ENCODE results near the gene RIPK3. TPM values are rescaled to one million over a fixed set of nuclear protein-coding genes. Genes with fewer than 3 reads are reported as not detected.
"Not testable (repeated sequence)": the region's sequence is repeated elsewhere in the genome, so short reads cannot be mapped to it uniquely, and the experiment has no call there.

The RIPK3 gene
- total and polyA plus RNA-seq, 2 experiments from 2014 or later = 0.32 to 1.5 TPM

DNA sequence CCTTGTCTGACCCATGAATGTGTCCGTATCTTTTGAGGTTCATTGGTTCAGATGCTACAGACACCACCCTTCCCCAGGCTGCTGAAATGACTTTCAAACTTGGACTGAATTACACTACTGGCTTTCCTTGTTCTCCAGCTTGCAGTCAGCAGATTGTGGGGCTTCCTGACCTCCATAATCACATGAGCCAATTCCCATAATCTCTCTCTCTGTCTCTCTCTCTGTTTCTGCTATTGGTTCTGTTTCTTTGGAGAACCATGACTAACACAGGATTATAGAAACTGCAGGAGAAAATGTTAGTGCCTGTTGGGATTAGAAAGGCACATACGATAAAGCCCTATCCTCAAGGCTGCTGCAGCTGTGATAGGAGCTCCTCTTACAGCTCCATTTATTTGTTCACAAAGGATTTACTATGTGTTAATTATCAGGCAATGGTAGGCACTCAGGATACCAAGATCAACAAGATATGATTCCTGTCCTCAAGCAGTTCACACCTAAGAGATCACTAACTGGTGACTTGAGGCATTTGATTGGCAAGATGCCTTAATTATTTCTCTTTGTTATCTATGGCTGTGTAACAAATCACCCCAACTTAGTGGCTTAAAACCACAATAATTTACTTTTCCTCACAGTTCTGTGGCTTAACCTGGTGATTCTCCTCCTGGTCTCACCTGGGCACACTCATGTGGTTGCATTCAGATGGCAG, 48.8 kb upstream of the RIPK3 start:
- no peak for ATAC-seq
- H3F3A ChIP-seq (replicated peaks; ENCODE audit: low read depth) = 0 out of 2 replicates have a peak, but pooled peaks cover 4% of the 10 kb centered on the region
- no peaks in the 10 kb centered on the region for H3K36me3 ChIP-seq (ENCODE audit: insufficient read depth)
- no peaks in the 10 kb centered on the region for H3K9me2 ChIP-seq (ENCODE audit: insufficient read depth)
- no peaks in the 10 kb centered on the region for H3K79me2 ChIP-seq (replicated peaks; ENCODE audit: insufficient read depth)
- H3K4me3 ChIP-seq = no peak overlapping the region
- Mint-ChIP-seq H3K27ac (no peak overlapping the region), H3K4me3 (no peak overlapping the region), H3K4me1 (peaks cover 16% of the 10 kb centered on the region), H3K36me3 (ENCODE audit: low read depth) (no peaks in the 10 kb centered on the region), H3K9me3 (no peaks in the 10 kb centered on the region), H3K27me3 (ENCODE audit: insufficient read depth, low read depth, poor library complexity) (peaks cover 2% of the 10 kb centered on the region)
- TF ChIP-seq NANOG (IDR thresholded peaks at IDR 0.05; ENCODE audit: borderline replicate concordance) (no peak), CREB1 (CRISPR knock-in tag; IDR thresholded peaks at IDR 0.05; ENCODE audit: low read depth) (no peak), STAT1 (IDR thresholded peaks at IDR 0.05; ENCODE audit: unreplicated experiment) (no peak), JUNB (IDR thresholded peaks at IDR 0.05; ENCODE audit: unreplicated experiment) (no peak), POLR2AphosphoS5 (IDR thresholded peaks at IDR 0.05; ENCODE audit: low read depth) (no peak)
- TF ChIP-seq, protein P1, sequence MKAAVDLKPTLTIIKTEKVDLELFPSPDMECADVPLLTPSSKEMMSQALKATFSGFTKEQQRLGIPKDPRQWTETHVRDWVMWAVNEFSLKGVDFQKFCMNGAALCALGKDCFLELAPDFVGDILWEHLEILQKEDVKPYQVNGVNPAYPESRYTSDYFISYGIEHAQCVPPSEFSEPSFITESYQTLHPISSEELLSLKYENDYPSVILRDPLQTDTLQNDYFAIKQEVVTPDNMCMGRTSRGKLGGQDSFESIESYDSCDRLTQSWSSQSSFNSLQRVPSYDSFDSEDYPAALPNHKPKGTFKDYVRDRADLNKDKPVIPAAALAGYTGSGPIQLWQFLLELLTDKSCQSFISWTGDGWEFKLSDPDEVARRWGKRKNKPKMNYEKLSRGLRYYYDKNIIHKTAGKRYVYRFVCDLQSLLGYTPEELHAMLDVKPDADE (IDR thresholded peaks at IDR 0.05) = no peak
- peaks cover 16% of the 10 kb centered on the region; the same call in 1 of the 2 replicates for H3K4me1 ChIP-seq (ENCODE audit: insufficient read depth)
- no peaks in the 10 kb centered on the region for H3K27me3 ChIP-seq (ENCODE audit: insufficient read depth)
- no peak overlapping the region for H3K27ac ChIP-seq (ENCODE audit: low read depth)
- DNase-seq (ENCODE audit: low spot score) = no peak
- peak overlapping the region; percentile 86 for H2AFZ ChIP-seq
- H3K4me2 ChIP-seq = no peak overlapping the region
- no peaks in the 10 kb centered on the region for H4K20me1 ChIP-seq (replicated peaks; ENCODE audit: insufficient read depth)

DNA sequence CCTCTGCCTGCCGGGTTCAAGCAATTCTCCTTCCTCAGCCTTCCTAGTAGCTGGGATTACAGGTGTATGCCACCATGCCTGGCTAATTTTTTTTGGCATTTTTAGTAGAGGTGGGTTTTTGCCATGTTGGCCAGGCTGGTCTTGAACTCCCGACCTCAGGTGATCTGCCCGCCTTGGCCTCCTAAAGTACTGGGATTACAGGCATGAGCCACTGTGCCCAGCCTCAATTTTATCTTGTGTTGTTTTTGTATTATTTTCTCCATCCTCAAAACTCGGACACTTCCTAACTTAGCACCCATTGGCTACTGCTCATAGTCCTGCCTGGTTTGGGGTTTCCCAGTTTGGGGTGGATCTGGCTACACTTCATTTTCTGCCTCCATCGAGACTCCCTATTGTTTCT, 47.8 kb upstream of the RIPK3 start:
- not testable (repeated sequence) for H4K20me1 ChIP-seq (replicated peaks; ENCODE audit: insufficient read depth); H3K79me2 ChIP-seq (replicated peaks; ENCODE audit: insufficient read depth); H3K9me2 ChIP-seq (ENCODE audit: insufficient read depth); H3K27ac Mint-ChIP-seq; H3K27ac ChIP-seq (ENCODE audit: low read depth); H3K4me3 Mint-ChIP-seq; H3K4me3 ChIP-seq; H3F3A ChIP-seq (replicated peaks; ENCODE audit: low read depth); ATAC-seq; H2AFZ ChIP-seq; H3K36me3 Mint-ChIP-seq (ENCODE audit: low read depth); DNase-seq (ENCODE audit: low spot score); H3K9me3 Mint-ChIP-seq; H3K27me3 ChIP-seq (ENCODE audit: insufficient read depth); H3K27me3 Mint-ChIP-seq (ENCODE audit: insufficient read depth, low read depth, poor library complexity); H3K36me3 ChIP-seq (ENCODE audit: insufficient read depth); H3K4me2 ChIP-seq
- peaks cover 13% of the 10 kb centered on the region for H3K4me1 Mint-ChIP-seq
- H3K4me1 ChIP-seq (ENCODE audit: insufficient read depth) = peaks cover 14% of the 10 kb centered on the region; the same call in 1 of the 2 replicates

DNA sequence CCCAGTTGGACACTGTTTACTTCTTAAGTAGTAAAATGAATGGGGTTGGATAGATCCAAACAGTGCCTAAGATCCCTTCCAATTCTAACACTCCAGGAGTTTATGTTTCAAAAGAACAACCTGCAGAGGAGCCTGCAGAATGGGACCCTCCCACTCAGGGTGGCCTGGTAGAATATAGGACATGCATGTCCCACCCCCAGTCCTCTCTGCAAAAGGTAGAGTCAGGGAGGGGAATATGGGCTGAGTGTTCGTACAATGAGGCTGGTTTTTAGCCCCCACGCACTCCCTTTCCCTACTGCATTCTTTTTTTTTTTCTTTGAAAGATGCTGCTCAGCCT, 47.2 kb upstream of the RIPK3 start:
- Histone ChIP-seq H3K4me2 (no peak overlapping the region), H4K20me1 (replicated peaks; ENCODE audit: insufficient read depth) (no peaks in the 10 kb centered on the region)
- no peak for ATAC-seq
- TF ChIP-seq, protein P2, sequence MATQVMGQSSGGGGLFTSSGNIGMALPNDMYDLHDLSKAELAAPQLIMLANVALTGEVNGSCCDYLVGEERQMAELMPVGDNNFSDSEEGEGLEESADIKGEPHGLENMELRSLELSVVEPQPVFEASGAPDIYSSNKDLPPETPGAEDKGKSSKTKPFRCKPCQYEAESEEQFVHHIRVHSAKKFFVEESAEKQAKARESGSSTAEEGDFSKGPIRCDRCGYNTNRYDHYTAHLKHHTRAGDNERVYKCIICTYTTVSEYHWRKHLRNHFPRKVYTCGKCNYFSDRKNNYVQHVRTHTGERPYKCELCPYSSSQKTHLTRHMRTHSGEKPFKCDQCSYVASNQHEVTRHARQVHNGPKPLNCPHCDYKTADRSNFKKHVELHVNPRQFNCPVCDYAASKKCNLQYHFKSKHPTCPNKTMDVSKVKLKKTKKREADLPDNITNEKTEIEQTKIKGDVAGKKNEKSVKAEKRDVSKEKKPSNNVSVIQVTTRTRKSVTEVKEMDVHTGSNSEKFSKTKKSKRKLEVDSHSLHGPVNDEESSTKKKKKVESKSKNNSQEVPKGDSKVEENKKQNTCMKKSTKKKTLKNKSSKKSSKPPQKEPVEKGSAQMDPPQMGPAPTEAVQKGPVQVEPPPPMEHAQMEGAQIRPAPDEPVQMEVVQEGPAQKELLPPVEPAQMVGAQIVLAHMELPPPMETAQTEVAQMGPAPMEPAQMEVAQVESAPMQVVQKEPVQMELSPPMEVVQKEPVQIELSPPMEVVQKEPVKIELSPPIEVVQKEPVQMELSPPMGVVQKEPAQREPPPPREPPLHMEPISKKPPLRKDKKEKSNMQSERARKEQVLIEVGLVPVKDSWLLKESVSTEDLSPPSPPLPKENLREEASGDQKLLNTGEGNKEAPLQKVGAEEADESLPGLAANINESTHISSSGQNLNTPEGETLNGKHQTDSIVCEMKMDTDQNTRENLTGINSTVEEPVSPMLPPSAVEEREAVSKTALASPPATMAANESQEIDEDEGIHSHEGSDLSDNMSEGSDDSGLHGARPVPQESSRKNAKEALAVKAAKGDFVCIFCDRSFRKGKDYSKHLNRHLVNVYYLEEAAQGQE (IDR thresholded peaks at IDR 0.05; ENCODE audit: unreplicated experiment) = no peak

More for the DNA sequence above, 47.2 kb upstream of the RIPK3 start:
- Mint-ChIP-seq H3K4me3 (no peak overlapping the region), H3K27me3 (ENCODE audit: insufficient read depth, low read depth, poor library complexity) (peaks cover 2% of the 10 kb centered on the region), H3K27ac (no peak overlapping the region), H3K36me3 (ENCODE audit: low read depth) (no peaks in the 10 kb centered on the region), H3K4me1 (peaks cover 7% of the 10 kb centered on the region), H3K9me3 (no peaks in the 10 kb centered on the region)
- Histone ChIP-seq H2AFZ (no peak overlapping the region), H3K4me3 (no peak overlapping the region), H3K27ac (ENCODE audit: low read depth) (no peak overlapping the region), H3K36me3 (ENCODE audit: insufficient read depth) (no peaks in the 10 kb centered on the region), H3K79me2 (replicated peaks; ENCODE audit: insufficient read depth) (no peaks in the 10 kb centered on the region), H3K4me1 (ENCODE audit: insufficient read depth) (peaks cover 8% of the 10 kb centered on the region; the same call in 1 of the 2 replicates), H3K27me3 (ENCODE audit: insufficient read depth) (no peaks in the 10 kb centered on the region), H3K9me2 (ENCODE audit: insufficient read depth) (no peaks in the 10 kb centered on the region), H3F3A (replicated peaks; ENCODE audit: low read depth) (0 out of 2 replicates have a peak, but pooled peaks cover 4% of the 10 kb centered on the region)
- no peak for DNase-seq (ENCODE audit: low spot score)
